Mesendoderm (in vitro differentiated cells): Measurements from ENCODE around the gene STXBP1.
A peak's percentile ranks its signal among the peaks of the same experiment; 100 is the strongest.

Experiments
- DNase-seq: peaks from one replicate; pipeline ENCODE4 v3.0.0; 2013
- H2AK5ac ChIP-seq: 2 replicates; pipeline ENCODE4 v1.6.1; 2013; ENCODE audit warnings: low read length, inconsistent platforms
- H2BK120ac ChIP-seq: 2 replicates; pipeline ENCODE4 v1.6.1; 2013; ENCODE audit warnings: low read depth, mild to moderate bottlenecking, low read length, moderate library complexity, mixed read lengths
- H2BK15ac ChIP-seq: replicated peaks from 2 replicates; pipeline ENCODE4 v1.6.1; 2013; ENCODE audit warnings: low read depth, mild to moderate bottlenecking, moderate library complexity
- H2BK5ac ChIP-seq: 2 replicates; pipeline ENCODE4 v1.6.1; 2013; ENCODE audit warnings: low read length, inconsistent platforms
- H3K18ac ChIP-seq: 2 replicates; pipeline ENCODE4 v1.6.1; 2013; ENCODE audit warnings: mild to moderate bottlenecking, low read length, mixed read lengths
- H3K23ac ChIP-seq: one replicate; pipeline ENCODE4 v1.6.1; 2013; ENCODE audit warnings: low read length
- H3K27ac ChIP-seq: 2 replicates; pipeline ENCODE4 v1.5.1; 2013; ENCODE audit warnings: low read depth, mild to moderate bottlenecking, inconsistent platforms, low read length, moderate library complexity
- H3K27me3 ChIP-seq: 2 replicates; pipeline ENCODE4 v1.6.1; 2013; ENCODE audit warnings: low read length, control low read depth, mild to moderate bottlenecking, inconsistent platforms; ENCODE audit not compliant: insufficient read depth, poor library complexity
- H3K36me3 ChIP-seq: 2 replicates; pipeline ENCODE4 v1.6.1; 2013; ENCODE audit warnings: low read length, inconsistent platforms; ENCODE audit not compliant: control insufficient read depth, insufficient read depth
- H3K4ac ChIP-seq: one replicate; pipeline ENCODE4 v1.6.1; 2013; ENCODE audit warnings: low read depth, mild to moderate bottlenecking, low read length, moderate library complexity
- H3K4me1 ChIP-seq: 2 replicates; pipeline ENCODE4 v1.6.1; 2013; ENCODE audit warnings: low read depth, low read length, inconsistent platforms; ENCODE audit not compliant: control insufficient read depth
- H3K4me2 ChIP-seq: 2 replicates; pipeline ENCODE4 v1.6.1; 2013; ENCODE audit warnings: low read length
- H3K4me3 ChIP-seq: 2 replicates; pipeline ENCODE4 v1.5.1; 2013; ENCODE audit warnings: mild to moderate bottlenecking, low read length
- H3K56ac ChIP-seq: one replicate; pipeline ENCODE4 v1.6.1; 2013; ENCODE audit warnings: low read length
- H3K79me1 ChIP-seq: 2 replicates; pipeline ENCODE4 v1.6.1; 2013; ENCODE audit warnings: low read length, inconsistent platforms
- H3K79me2 ChIP-seq: 2 replicates; pipeline ENCODE4 v1.6.1; 2013; ENCODE audit warnings: mild to moderate bottlenecking, low read length; ENCODE audit not compliant: control insufficient read depth, insufficient read depth
- H3K9ac ChIP-seq: 2 replicates; pipeline ENCODE4 v1.6.1; 2013; ENCODE audit warnings: low read length, inconsistent platforms
- H4K5ac ChIP-seq: one replicate; pipeline ENCODE4 v1.6.1; 2013; ENCODE audit warnings: low read length
- H4K8ac ChIP-seq: one replicate; pipeline ENCODE4 v1.6.1; 2013; ENCODE audit warnings: low read depth, mild to moderate bottlenecking, control low read depth, low read length, moderate library complexity
- WGBS: extraction: QIAGEN DNeasy Blood & Tissue Kit; methylation state at CpG from one replicate; pipeline ENCODE4 v1.1.7; 2013; ENCODE audit warnings: low lambda C conversion rate, missing lambda C conversion rate; ENCODE audit not compliant: insufficient coverage; ENCODE audit errors: extremely low coverage; 5-methylcytosine and 5-hydroxymethylcytosine counted together

The STXBP1 gene

GRCh38 chr9:127588740-127589506 is 23.2 kb upstream of the STXBP1 start:
- DNase-seq, result no peak
- Histone ChIP-seq H2BK5ac (no peak overlapping the region), H3K4me3 (no peak overlapping the region), H3K4me1 (no peaks in the 10 kb centered on the region), H3K56ac (no peak overlapping the region), H4K8ac (no peak overlapping the region), H2BK15ac (no peak overlapping the region), H3K4me2 (no peak overlapping the region), H3K9ac (no peak overlapping the region), H3K27ac (no peak overlapping the region), H2BK120ac (no peak overlapping the region), H3K79me2 (no peaks in the 10 kb centered on the region), H3K36me3 (no peaks in the 10 kb centered on the region), H3K23ac (no peak overlapping the region), H3K27me3 (no peaks in the 10 kb centered on the region), H4K5ac (no peak overlapping the region), H3K18ac (no peak overlapping the region), H2AK5ac (no peak overlapping the region), H3K79me1 (no peaks in the 10 kb centered on the region), H3K4ac (no peak overlapping the region)
- no CpG with 5 or more reads among the region's 5 CpGs for WGBS

GRCh38 chr9:127589955-127590370 is 22.1 kb upstream of the STXBP1 start:
- H3K18ac ChIP-seq, result no peak overlapping the region

DNA sequence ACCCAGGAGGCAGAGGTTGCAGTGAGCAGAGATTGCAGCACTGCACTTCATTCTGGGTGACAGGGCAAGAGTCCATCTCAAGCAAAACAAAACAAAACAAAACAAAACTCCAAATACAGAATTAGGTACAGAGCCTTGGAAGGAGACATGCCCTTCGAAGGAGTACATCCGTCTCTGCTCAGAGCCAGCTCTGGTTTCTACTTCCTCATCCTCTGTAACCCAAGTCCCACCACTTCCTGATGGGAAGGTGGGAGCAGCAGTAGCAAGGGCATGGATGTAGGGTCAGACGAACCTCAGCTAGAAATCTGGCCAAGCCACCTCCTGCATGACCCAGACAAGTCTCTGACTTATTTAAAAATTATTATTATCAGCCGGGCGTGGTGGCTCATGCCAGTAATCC is 16.5 kb upstream of the STXBP1 start:
- Histone ChIP-seq H3K27me3 (no peaks in the 10 kb centered on the region), H3K4ac (no peak overlapping the region), H3K4me3 (no peak overlapping the region), H2BK120ac (no peak overlapping the region), H3K18ac (no peak overlapping the region), H3K79me1 (no peaks in the 10 kb centered on the region), H4K8ac (no peak overlapping the region), H3K56ac (no peak overlapping the region), H3K27ac (no peak overlapping the region), H2BK5ac (no peak overlapping the region), H3K4me1 (no peaks in the 10 kb centered on the region), H2AK5ac (no peak overlapping the region), H3K9ac (no peak overlapping the region), H3K23ac (no peak overlapping the region), H3K36me3 (no peaks in the 10 kb centered on the region), H3K79me2 (no peaks in the 10 kb centered on the region), H3K4me2 (no peak overlapping the region), H2BK15ac (no peak overlapping the region), H4K5ac (no peak overlapping the region)
- WGBS, result no CpG with 5 or more reads among the region's 5 CpGs
- no peak for DNase-seq

More at GRCh38 chr9:127589955-127590370, 22.1 kb upstream of the STXBP1 start:
- H3K9ac ChIP-seq, result no peak overlapping the region
- no CpG with 5 or more reads among the region's 8 CpGs for WGBS
- no peak overlapping the region for H3K4me2 ChIP-seq
- peak; percentile 72 for DNase-seq
- no peak overlapping the region for H2BK15ac ChIP-seq
- no peaks in the 10 kb centered on the region for H3K36me3 ChIP-seq
- H3K79me1 ChIP-seq, result no peaks in the 10 kb centered on the region
- H3K27me3 ChIP-seq, result no peaks in the 10 kb centered on the region
- no peak overlapping the region for H2AK5ac ChIP-seq
- H3K79me2 ChIP-seq, result no peaks in the 10 kb centered on the region
- no peak overlapping the region for H3K23ac ChIP-seq
- no peak overlapping the region for H4K5ac ChIP-seq
- H2BK5ac ChIP-seq, result no peak overlapping the region
- no peak overlapping the region for H3K4ac ChIP-seq
- H3K27ac ChIP-seq, result no peak overlapping the region
- H3K4me1 ChIP-seq, result no peaks in the 10 kb centered on the region
- H3K4me3 ChIP-seq, result no peak overlapping the region
- no peak overlapping the region for H3K56ac ChIP-seq
- H4K8ac ChIP-seq, result no peak overlapping the region
- no peak overlapping the region for H2BK120ac ChIP-seq

DNA sequence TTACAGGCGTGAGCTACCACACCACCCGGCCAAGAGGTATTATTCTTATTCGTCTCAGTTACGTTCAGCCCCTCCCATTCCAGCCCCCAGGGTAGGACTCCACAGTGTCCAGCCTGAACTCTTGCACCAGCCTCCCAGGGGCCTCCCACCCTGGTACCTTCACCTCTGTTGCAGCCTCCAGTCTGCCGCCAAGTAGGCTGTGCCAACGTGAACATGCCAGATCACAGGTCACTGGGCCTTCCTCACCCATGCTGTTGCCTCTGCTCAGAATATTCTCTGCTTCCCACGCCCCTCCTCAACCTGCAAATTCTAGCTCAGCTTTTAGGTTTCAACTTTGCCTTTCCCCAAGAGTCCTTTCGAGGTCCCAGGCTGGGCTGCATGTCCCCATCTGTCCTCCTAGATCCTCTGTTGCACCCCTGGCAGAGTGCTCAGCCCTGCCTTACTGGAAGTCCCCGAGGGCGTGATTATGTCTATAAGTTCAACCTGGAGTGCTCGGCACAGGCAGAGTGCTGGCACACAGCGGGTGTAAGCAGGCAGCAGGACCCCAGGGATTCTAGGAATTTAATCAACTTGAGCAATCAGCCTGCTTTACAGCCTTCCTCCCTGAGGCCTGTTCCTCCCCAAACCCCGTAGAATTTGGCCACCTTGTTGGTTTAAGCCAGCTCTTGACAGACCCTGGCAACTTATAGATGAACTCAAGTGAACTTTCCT is 13.1 kb upstream of the STXBP1 start:
- Histone ChIP-seq H3K9ac (no peak overlapping the region), H2BK120ac (no peak overlapping the region), H2AK5ac (no peak overlapping the region), H2BK5ac (no peak overlapping the region), H3K4me3 (no peak overlapping the region), H3K79me1 (no peaks in the 10 kb centered on the region), H3K4me2 (no peak overlapping the region), H2BK15ac (no peak overlapping the region), H3K27me3 (no peaks in the 10 kb centered on the region), H3K4me1 (no peaks in the 10 kb centered on the region), H4K8ac (no peak overlapping the region), H3K56ac (no peak overlapping the region), H3K79me2 (no peaks in the 10 kb centered on the region), H3K18ac (no peak overlapping the region), H4K5ac (no peak overlapping the region), H3K23ac (no peak overlapping the region), H3K27ac (no peak overlapping the region), H3K36me3 (no peaks in the 10 kb centered on the region), H3K4ac (no peak overlapping the region)
- WGBS, result no CpG with 5 or more reads among the region's 13 CpGs
- DNase-seq, result peak; percentile 78

GRCh38 chr9:127599550-127599891 is 12.6 kb upstream of the STXBP1 start:
- H2AK5ac ChIP-seq, result no peak overlapping the region
- H3K4me2 ChIP-seq, result no peak overlapping the region
- no peaks in the 10 kb centered on the region for H3K79me1 ChIP-seq
- no peak overlapping the region for H3K27ac ChIP-seq
- H3K27me3 ChIP-seq, result no peaks in the 10 kb centered on the region
- no peak overlapping the region for H3K56ac ChIP-seq
- H3K4me3 ChIP-seq, result no peak overlapping the region
- no peak overlapping the region for H2BK120ac ChIP-seq
- no peak for DNase-seq
- H4K5ac ChIP-seq, result no peak overlapping the region
- no peak overlapping the region for H2BK15ac ChIP-seq
- no peak overlapping the region for H3K23ac ChIP-seq
- H3K18ac ChIP-seq, result no peak overlapping the region
- H3K79me2 ChIP-seq, result no peaks in the 10 kb centered on the region
- no peaks in the 10 kb centered on the region for H3K4me1 ChIP-seq
- no peak overlapping the region for H2BK5ac ChIP-seq
- H3K9ac ChIP-seq, result no peak overlapping the region
- H3K36me3 ChIP-seq, result no peaks in the 10 kb centered on the region
- no CpG with 5 or more reads among the region's 7 CpGs for WGBS
- H3K4ac ChIP-seq, result no peak overlapping the region
- H4K8ac ChIP-seq, result no peak overlapping the region
